ENCODE measurements around the gene H6PD.

H6PD gene

DNA sequence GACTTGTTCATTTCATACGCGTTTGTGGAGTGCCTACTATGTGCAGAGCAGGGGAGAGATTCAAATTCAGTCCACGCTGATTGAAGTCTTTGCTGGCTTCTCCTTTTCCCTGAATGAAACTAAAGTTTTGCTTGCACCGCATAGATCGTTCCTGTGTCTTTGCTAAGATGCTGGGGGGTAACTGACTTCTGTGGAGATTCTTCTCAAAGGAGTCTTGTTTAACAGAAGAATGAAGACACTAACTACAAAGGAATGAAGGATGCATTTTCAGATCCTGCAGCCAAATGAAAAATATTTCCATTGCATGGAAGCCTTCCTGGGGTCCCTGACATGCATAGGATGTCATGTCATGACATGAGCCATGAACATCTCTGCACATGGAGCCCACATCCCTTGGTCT, 26.9 kb upstream of the H6PD start:
- DNase-seq (ENCODE audit: low spot score), result no peak

GRCh38 chr1:9211291-9211811, 23.2 kb upstream of the H6PD start:
- DNase-seq (ENCODE audit: low spot score), result no peak

- no peak for DNase-seq (ENCODE audit: low spot score)
Observed at GRCh38 chr1:9212735-9213134, 21.8 kb upstream of the H6PD start.

DNA sequence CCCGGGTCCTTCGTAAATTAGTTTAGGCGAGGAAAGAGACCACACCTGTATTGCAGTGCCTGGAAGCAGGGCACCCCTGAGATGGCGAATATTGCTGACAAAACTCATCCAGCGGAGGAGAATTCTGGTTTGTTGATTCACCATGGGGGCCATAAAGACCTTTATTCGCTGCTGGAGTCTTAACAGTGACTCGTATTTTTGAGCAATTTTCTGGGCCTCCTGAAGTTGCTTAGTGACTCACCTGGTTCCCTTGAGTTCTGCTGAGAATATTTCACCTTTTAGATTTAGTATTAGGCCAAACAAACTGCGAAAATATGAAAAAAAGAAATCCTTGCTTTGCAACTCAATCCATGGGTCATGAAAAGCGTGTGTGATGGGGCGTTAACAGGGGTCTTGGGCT, 20.6 kb upstream of the H6PD start:
- DNase-seq (ENCODE audit: low spot score), result no peak

- no peak for DNase-seq (ENCODE audit: low spot score)
Observed at GRCh38 chr1:9218917-9219316, 15.7 kb upstream of the H6PD start.

DNA sequence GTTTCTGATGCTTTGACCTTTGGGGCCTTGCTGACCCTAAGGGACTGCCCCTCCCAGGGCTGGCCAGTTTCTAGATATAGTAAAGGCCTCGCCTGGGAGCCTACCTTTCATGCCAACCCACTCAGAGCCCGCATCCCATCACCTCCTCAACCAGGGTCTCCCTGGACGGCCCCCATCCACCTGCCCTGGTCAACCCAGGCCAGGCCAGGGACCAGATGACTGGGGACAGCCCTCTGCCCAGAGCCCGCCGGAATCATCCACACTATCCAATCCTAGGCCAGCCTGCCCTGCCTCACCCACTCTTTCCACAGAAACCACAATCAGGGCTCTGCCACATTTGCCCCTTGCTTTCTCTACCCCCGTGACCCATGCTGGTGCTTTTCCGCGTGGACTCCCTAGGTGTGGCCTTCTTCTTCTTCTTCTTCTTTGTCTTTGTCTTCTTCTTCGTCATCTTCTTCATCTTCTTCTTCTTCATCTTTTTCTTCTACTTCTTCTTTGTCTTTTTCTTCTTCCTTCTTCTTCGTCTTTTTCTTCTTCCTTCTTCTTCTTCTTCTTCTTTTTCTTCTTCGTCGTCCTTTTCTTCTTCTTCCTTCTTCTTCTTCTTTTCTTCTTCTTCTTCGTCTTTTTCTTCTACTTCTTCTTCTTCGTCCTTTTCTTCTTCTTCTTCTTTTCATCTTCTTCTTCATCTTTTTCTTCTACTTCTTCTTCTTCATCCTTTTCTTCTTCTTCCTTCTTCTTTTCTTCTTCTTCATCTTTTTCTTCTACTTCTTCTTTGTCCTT, 11.5 kb upstream of the H6PD start:
- no peak for DNase-seq (ENCODE audit: low spot score)

DNA sequence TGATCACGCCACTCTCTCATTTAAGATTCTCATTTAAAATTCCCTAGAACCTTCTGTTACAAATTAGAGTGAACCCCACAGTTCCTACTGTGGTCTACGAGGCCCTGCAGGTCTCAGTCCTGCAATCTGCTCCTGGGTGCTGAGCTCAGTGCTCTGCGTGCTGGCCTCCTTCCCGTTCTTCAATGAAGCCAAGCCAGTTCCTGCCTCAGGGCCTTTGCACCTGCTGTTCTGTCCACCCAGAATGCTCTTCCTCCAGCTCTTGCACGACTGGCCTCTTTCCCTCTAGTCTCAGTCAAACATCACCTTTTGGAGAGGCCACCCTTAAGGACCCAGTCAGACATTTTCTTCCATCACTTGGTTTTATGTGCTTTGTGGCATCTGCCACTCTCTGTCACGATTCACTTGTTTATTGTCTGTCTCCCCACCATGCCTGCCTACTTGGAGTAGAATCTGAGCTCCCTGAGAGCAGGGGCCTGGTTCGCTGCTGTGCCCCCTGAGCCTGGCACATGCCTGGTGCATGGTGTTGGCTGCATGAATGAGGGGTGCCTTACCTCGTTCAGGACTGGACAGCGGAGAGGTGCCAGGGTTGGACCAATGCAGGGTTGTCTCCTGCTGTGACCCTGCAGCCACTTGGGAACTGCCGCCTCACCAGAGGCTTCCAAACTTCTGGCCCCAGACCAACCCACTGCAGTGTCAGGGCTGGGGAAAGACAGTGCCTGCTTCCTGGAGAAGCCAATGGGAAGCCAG, 9.7 kb upstream of the H6PD start:
- DNase-seq (ENCODE audit: low spot score), result no peak

- DNase-seq (ENCODE audit: low spot score), result no peak
Observed at GRCh38 chr1:9225411-9225785, 9.2 kb upstream of the H6PD start.

- DNase-seq (ENCODE audit: low spot score), result no peak
Observed at GRCh38 chr1:9228609-9229008, 6.0 kb upstream of the H6PD start.

- no peak for DNase-seq (ENCODE audit: low spot score)
Observed at GRCh38 chr1:9229549-9229948, 5.0 kb upstream of the H6PD start.

GRCh38 chr1:9230869-9231533, 3.6 kb upstream of the H6PD start:
- no peak for DNase-seq (ENCODE audit: low spot score)

GRCh38 chr1:9231648-9232332, 2.8 kb upstream of the H6PD start:
- DNase-seq (ENCODE audit: low spot score), result no peak

GRCh38 chr1:9233241-9233941, 1.2 kb upstream of the H6PD start:
- DNase-seq (ENCODE audit: low spot score), result no peak

DNA sequence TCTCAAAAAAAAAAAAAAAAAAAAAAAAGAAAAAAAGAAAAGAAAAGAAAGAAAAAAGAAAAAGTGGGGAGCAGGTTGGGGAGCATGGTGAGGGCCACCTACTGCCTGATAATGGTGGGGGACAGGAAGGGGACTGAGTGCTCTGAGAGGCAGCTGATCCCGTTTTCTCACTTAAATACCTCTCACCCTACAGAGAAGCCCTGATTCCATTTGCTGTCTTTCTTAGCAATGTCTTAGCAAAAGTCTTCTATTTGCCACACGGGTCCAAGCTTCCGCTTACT, 692 bp upstream of the H6PD start:
- no peak for DNase-seq (ENCODE audit: low spot score)

GRCh38 chr1:9235096-9235459, 504 bp downstream of the H6PD start:
- DNase-seq (ENCODE audit: low spot score), result no peak

DNA sequence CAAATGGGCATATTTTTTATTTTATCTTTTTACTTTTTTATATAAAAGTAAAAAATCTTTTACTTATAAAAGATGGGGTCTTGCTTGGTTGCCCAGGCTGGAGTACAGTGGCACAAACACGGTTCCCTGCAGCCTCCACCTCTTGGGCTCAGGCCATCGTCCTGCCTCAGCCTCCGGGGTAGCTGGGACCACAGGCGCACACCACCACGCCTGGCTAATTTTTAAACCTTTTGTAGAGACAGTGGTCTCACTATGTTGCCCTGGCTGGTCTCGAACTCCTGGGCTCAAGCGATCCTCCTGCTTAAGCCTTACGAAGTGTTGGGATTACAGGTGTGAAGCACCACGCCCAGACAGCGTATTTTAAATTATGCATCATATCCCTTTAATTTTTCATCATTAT, 986 bp downstream of the H6PD start:
- DNase-seq (ENCODE audit: low spot score), result no peak

GRCh38 chr1:9238134-9238533, 3.6 kb downstream of the H6PD start:
- no peak for DNase-seq (ENCODE audit: low spot score)

GRCh38 chr1:9238550-9238949, 4.0 kb downstream of the H6PD start:
- DNase-seq (ENCODE audit: low spot score), result no peak

DNA sequence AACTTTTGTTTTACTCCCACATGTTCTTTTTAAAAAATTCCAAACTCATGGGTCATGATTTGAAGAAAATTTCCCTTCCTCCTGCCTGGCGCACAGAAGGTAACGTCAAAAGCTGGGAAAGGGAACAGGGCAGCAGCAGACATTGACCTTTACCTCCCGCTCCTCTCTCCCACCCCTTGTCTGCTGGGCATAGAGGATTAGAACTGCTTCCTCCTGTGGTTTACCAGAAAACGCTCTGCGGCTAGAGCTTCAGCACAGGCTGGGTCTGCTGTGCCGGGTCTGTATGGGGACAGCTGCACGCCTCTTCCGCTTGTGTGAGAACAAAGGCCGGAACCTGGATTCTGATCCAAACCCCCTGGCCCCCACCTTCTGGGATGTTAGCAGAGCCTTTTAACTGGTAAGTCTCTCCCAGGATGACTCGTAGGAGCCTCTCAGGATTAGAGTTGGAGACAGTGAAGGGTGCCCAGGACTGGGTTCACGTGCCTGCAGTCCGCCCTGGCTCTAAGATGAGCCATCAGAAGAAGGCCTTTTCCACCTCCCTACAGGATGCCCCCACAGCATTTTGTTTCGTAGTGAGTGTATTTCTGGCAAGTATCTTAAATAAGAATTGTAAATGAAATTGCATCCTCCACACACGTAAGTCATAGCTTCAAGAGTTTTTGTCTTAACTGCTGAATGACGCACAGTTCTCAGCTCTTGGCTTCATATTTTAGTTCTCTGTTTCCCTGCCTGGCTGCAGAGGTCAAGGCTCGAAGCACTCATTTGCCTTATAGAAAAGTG, 5.2 kb downstream of the H6PD start:
- DNase-seq (ENCODE audit: low spot score), result peak; percentile 72

GRCh38 chr1:9240914-9241820, 6.6 kb downstream of the H6PD start:
- DNase-seq (ENCODE audit: low spot score), result no peak
